HCT116 (cell line): Measurements from ENCODE around the gene CLIP2.

Source experiments
- EZH2 ChIP-seq: fragments of 200-600 bp; sonication (generic); IDR thresholded peaks from 2 replicates; pipeline ENCODE4 v1.6.1; 2017; ENCODE audit warnings: antibody characterized with exemption, mixed run types
- POLR2AphosphoS5 ChIP-seq: IDR thresholded peaks from 2 replicates; pipeline ENCODE4 v1.6.1; 2011; ENCODE audit warnings: mild to moderate bottlenecking, low read depth, low read length, moderate library complexity
- SIN3A ChIP-seq: IDR thresholded peaks from 2 replicates; pipeline ENCODE4 v1.6.1; 2012; ENCODE audit warnings: low read depth
- SRF ChIP-seq: IDR thresholded peaks from 2 replicates; pipeline ENCODE4 v1.6.1; 2012; ENCODE audit warnings: low read depth
- ZFX ChIP-seq: fragments of 450-650 bp; IDR thresholded peaks from 2 replicates; pipeline ENCODE4 v1.6.1; 2017
- TF ChIP-seq, protein P1 (sequence below): IDR thresholded peaks from 2 replicates; pipeline ENCODE4 v1.6.1; 2012
- TF ChIP-seq, protein P2 (sequence below): IDR thresholded peaks from 2 replicates; pipeline ENCODE4 v1.6.1; 2012
- TF ChIP-seq, protein P3 (sequence below), 3 experiments: fragments of 200-600 bp in 1 of 3; sonication (generic) in 1 of 3; IDR thresholded peaks in 2 of 3; conservative IDR thresholded peaks in 1 of 3; 2 replicates each; pipeline ENCODE4 v1.5.1; 2012 to 2017; ENCODE audit warnings: low read depth in 2 of 3, low read length in 2 of 3, antibody characterized with exemption in 1 of 3, borderline replicate concordance in 1 of 3, control low read depth in 1 of 3, mild to moderate bottlenecking in 1 of 3, mixed read lengths in 1 of 3, mixed run types in 1 of 3, moderate library complexity in 1 of 3; ENCODE audit not compliant: insufficient read depth in 1 of 3

DNA sequence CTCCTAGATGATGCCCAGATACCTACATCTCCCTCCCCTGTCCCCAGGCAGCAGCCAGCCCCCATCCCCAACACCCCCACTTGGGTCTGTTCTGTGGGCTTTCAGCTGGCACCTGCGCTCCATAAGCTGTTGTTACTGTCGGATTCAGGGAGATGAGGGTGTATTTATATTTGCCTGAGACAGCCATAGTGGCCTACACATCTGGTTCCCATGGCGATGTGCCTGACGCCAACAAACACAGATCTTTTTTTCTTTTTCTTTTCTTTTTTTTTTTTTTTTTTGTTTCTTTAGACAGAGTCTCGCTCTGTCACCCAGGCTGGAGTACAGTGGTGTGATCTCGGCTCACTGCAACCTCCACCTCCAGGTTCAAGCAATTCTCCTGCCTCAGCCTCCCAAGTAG is 73.1 kb downstream of the CLIP2 start:
- TF ChIP-seq, protein P1, sequence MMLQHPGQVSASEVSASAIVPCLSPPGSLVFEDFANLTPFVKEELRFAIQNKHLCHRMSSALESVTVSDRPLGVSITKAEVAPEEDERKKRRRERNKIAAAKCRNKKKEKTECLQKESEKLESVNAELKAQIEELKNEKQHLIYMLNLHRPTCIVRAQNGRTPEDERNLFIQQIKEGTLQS: no peak
- TF ChIP-seq SIN3A (no peak), EZH2 (no peak), POLR2AphosphoS5 (no peak), SRF (no peak), ZFX (no peak)
- TF ChIP-seq, protein P2, sequence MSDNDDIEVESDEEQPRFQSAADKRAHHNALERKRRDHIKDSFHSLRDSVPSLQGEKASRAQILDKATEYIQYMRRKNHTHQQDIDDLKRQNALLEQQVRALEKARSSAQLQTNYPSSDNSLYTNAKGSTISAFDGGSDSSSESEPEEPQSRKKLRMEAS: no peak
- TF ChIP-seq, protein P3, sequence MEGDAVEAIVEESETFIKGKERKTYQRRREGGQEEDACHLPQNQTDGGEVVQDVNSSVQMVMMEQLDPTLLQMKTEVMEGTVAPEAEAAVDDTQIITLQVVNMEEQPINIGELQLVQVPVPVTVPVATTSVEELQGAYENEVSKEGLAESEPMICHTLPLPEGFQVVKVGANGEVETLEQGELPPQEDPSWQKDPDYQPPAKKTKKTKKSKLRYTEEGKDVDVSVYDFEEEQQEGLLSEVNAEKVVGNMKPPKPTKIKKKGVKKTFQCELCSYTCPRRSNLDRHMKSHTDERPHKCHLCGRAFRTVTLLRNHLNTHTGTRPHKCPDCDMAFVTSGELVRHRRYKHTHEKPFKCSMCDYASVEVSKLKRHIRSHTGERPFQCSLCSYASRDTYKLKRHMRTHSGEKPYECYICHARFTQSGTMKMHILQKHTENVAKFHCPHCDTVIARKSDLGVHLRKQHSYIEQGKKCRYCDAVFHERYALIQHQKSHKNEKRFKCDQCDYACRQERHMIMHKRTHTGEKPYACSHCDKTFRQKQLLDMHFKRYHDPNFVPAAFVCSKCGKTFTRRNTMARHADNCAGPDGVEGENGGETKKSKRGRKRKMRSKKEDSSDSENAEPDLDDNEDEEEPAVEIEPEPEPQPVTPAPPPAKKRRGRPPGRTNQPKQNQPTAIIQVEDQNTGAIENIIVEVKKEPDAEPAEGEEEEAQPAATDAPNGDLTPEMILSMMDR (IDR thresholded peaks at IDR 0.05 in 2 of 3, conservative IDR thresholded peaks at IDR 0.05 in 1 of 3; ENCODE audit: borderline replicate concordance in 1 of 3, insufficient read depth in 1 of 3, low read depth in 2 of 3, low read length in 2 of 3): no peak
